Anterior cingulate cortex (tissue), 58 donors: ENCODE results near the gene PDPK1.

ENCODE experiments used
- DNase-seq, 58 donors: peaks; one replicate each; lab custom pipeline; 2025; lab: John Stamatoyannopoulos, UW

The PDPK1 gene

DNA sequence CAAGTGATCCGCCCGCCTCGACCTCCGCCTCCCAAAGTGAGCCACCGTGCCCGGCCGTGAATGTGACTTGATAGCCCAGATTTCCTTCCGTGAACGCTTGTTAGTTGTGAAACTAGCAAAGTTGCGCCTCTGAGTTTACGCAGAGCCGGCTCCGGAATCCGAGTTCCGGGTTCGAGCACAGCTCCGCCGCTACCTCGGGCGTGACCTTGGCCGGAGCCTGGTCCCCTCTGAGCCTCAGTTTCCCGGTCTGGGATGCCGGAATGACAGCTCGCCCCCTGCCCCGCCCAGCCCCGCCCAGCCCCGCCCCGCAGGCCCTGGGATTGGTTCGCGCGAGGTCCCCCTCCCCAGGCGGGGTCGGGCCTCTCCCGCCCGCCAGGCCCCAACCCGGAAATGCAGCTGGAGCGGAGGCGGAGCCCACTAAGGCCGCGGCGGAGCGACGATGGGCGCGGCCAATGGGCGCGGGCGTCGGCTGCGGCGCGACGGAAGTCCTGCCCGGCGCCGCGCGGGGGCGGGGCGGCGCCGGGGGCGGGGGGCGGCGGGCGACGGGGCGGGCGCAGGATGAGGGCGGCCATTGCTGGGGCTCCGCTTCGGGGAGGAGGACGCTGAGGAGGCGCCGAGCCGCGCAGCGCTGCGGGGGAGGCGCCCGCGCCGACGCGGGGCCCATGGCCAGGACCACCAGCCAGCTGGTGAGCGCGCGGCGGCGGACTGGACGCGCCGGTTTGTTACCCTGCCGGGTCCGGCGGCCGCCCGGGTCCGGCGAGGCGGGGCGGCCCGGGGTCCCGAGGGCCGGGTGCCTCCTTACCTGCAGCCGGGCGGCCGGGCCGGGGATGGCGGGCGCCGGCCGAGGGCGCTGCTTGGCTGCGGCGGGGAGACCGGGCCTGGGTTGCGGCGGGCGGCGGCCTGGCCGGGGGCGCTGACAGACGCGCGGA is at the start of gene PDPK1:
Gene PDPK1 (plus strand): TSS at position 571 of the 929 bp plus-strand sequence. CDS start 92 bp downstream, at position 663.
- peak; percentile 64 to 96 (median 92) for DNase-seq

DNA sequence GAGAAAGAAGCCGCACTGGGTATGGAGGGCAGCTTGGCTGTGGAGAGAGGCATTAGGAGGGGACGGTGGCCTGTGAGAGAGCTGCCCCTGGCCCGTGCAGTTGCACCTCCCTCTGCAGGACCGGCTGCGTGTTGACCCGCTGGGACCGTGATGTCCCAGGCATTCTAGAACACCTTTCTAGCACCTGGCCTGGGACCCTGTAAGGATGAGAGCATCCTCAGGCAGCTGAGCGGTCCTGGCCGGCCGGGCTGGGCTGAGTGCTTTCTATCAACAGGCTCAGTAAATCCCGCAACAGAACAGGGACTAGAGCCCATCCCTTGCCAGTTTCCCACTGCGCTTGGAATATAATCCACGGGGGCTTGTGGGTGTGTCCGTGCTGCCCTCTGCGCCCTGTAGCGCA is 48.2 kb upstream of the PDPK1 start:
- DNase-seq = no peak

DNA sequence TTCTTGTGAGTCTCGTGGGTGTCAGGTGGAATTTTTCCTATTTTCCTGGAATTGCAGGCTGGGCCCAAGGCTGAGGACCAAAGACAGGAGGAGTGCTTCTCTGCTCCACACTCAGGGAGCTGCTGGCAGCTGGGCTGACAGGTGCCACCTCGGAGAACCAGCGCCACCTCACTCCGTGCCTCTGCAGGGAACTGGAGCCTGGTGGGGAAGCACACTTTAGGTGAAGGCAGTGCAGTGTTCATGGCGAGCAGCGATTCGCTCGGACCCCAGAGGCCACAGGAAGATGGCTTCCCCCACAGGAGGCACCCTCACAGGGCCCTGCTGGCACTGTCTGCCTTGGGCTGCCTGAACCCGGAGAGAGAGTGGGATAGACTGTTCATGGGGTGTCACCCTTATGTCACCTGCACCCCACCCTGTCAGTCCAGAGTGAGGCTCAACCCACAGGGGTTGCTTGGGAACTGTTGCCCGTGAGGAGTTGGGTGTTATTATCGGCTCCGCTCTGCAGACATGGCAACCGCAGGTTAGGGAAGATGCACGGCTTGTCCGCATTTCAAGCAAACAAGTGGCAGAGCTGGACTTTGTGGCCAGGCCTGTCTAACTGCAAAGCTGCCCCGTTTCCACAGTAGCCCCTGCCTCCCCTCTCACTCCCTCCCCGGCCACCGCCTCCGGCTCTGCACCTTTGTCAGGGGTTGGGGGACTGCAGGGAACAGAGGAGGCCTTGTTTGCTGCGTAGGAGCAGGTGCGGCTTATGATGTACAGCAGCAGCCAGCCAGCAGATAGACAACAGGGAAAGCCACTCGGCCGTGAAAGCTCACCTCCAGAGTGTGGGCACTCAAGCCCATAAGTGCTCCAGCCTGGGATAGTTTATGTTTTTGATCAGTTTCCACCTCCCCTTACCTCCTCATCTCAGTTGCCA is 47.4 kb upstream of the PDPK1 start:
- DNase-seq = no peak

DNA sequence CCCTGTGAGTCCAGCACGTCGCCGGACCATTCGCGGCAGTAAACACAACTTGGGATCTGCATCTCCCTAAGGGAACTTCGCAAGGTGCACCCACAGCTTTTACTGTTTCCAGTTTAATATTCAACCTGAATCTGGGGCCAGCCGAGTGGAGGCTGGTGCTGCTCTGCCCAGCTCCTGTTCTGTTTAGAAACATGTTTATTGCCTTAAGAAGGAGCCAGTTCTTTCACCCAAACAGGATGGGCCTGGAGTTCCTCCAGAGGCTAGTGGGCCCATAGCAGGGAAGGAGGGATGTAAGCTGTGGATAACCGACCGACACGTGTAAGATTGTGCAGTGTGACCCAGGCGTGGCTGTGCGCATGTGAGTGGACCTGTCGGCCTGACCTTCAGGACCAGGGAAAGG is 45.5 kb upstream of the PDPK1 start:
- no peak for DNase-seq

DNA sequence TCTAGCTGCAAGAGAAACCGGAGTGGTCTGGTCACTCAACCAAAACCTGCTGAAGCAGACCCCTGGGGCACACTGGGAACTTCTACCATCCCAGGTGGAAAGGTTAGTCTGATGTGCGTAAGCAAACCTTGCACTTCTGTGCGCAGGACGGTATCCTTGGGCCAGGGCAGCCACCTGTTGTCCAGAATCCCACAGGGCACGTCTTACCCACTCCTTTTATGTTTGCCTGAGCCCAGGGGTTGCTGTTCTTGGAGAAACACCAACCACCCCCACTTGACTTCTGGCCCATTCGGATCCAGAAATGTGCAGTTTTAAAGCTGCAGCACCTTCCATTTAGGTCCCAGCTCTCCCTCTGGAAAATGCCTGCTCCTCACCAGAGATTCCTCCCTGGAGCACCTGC is 44.2 kb upstream of the PDPK1 start:
- no peak for DNase-seq

DNA sequence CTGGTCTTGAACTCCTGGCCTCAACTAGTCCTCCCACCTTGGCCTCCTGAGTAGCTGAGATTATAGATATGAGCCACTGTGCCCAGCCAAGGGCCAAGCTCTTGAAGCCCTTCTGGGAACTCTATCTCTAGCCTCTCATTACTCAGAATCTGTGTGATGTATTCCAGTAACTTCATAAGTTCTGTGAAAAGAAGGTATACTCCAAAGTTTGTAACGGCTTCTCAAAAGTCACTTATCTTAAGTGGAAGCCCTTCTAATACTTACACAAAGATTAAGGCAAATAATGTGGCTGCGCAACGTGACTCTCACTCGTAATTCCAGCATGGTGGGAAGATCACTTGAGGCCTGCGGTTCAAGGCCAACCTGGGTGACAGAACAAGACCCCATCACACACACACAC is 43.2 kb upstream of the PDPK1 start:
- DNase-seq = no peak

DNA sequence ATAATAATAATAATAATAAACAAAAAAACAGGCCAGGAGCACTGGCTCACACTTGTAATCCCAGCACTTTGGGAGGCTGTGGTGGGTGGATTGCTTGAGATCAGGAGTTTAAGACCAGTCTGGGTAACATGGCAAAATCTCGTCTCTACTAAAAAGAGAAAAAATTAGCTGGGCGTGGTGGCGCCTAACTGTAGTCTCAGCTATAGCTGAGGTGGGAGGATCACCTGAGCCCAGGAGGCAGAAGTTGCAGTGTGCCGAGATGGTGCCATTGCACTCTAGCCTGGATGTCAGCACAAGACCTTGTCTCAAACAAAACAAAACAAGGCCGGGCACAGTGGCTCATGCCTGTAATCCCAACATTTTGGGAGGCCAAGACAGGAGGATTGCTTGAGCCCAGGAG is 42.8 kb upstream of the PDPK1 start:
- DNase-seq = no peak

DNA sequence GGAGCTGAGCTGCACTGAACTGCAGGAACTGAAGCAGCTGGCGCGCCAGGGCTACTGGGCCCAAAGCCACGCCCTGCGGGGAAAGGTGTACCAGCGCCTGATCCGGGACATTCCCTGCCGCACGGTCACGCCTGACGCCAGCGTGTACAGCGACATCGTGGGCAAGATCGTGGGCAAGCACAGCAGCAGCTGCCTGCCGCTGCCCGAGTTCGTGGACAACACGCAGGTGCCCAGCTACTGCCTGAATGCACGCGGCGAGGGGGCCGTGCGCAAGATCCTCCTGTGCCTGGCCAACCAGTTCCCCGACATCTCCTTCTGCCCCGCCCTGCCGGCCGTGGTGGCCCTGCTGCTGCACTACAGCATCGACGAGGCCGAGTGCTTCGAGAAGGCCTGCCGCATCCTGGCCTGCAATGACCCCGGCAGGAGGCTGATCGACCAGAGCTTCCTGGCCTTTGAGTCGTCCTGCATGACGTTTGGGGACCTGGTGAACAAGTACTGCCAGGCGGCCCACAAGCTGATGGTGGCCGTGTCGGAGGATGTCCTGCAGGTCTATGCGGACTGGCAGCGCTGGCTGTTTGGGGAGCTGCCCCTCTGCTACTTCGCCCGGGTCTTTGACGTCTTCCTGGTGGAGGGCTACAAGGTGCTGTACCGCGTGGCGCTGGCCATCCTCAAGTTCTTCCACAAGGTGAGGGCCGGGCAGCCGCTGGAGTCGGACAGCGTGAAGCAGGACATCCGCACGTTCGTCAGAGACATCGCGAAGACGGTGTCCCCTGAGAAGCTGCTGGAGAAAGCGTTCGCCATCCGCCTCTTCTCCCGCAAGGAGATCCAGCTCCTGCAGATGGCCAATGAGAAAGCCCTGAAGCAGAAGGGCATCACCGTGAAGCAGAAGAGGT is 41.4 kb upstream of the PDPK1 start:
- DNase-seq = no peak

DNA sequence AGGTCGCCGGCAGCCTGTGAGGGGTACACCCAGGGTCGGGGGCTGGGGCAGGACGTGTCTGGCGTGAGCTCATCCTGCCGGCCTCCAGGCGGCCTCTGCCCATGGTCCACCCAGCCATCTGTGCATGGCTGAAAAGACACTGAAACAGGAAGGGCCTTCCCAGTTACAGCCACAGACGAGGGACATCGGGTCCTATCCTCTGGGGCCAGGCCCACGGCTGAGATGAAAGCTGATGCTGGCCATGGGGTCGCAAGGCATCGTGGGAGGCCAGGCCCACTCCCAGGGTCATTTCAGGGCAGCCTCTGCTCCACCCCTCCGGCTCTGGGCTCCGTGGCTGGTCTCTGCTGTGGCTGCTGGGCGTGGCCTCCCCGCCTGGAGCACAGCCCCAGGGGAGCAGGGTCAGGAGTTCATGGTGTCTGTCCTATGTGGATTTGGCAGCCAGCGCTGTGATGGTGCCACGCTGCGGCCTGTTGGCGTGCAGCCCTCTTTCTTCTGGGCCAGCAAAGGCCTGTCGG is 40.6 kb upstream of the PDPK1 start:
- peak in 4 of 58 donors; percentile 21 to 33 (median 28) for DNase-seq

DNA sequence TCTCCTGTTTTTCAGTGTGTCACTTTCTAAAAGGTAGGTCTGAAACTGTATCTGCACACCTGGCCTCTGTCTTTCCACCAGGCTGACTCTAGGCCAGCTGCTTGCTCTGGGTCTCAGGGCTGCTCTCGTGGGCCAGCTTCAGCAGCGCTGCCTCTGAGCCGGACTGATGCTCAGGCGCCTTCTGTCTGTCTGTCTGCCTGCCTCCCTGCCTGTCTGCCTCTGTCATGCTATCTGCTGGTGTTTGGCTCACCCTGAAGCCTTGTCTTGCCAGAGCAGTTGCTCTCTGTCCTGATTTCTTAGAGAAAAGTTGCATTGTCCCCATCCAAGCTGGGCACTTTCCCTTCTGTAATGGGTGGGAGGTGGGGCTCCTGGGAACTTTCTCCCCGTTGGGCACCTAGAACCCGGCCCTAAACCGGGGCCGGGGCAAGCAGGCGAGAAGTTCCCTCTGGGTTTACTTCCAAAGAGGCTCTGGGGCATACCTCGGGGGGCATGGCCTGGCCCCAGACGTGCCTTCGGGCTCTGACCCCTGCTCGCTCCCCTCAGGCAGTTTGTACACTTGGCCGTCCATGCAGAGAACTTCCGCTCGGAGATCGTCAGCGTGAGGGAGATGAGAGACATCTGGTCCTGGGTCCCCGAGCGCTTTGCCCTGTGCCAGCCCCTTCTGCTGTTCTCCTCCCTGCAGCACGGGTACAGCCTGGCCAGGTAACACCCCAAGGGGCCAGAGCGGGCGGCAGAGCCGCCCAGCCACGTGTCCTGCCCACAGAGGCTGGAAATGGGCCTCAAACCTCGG is 39.9 kb upstream of the PDPK1 start:
- no peak for DNase-seq

DNA sequence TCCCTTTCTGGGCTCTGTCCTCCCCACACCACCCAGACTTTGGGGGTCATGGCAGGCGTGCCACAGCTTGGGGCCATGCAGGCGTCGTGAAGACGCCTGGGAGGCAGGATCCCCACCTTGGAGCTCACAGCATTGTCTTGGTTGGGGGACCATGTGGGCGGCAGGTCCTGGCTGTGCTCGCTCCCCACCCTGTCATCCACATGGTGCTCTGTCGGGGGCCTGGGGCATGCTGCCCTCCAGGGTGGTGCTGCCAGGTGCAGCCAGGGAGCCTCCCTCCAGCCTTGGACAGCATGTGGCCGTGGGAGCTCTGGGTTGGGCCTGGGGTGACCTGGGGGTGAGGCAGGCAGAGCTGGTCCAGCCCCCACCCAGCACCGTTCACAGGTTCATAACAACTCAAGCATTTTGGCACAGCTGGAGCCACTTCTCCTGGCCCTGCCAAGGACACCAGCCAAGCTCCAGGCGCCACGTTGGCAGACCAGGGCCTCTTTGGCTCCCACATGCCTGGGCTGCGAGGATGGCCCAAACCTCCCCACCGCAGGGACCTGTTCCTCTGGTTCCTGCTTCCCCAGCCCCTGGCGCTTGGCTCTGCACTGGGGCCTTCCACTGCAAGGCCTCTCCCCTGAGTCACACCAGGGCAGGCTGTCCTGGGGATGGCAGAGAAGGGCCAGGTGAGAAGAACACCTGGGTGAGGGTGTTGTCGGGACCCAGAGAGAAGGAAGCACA is 39.1 kb upstream of the PDPK1 start:
- no peak for DNase-seq

DNA sequence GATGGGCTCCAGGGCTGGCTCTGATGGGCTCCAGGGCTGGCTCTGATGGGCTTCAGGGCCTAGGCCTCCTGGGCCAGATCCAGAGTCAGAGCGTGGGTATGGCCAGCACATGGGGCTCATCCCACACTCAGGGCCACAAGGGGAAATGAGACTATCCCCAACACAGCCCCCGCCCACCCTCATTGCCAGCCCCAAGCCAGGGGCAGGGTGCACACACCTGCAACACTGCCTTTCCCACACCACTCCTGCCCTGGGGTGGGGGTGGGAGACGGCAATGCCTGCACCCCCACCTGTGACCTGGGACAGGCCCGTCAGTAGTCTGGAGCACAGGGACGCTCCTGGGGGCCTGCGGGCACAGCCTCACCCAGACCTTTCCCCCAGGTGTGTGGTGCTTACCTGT is 38.4 kb upstream of the PDPK1 start:
- no peak for DNase-seq

DNA sequence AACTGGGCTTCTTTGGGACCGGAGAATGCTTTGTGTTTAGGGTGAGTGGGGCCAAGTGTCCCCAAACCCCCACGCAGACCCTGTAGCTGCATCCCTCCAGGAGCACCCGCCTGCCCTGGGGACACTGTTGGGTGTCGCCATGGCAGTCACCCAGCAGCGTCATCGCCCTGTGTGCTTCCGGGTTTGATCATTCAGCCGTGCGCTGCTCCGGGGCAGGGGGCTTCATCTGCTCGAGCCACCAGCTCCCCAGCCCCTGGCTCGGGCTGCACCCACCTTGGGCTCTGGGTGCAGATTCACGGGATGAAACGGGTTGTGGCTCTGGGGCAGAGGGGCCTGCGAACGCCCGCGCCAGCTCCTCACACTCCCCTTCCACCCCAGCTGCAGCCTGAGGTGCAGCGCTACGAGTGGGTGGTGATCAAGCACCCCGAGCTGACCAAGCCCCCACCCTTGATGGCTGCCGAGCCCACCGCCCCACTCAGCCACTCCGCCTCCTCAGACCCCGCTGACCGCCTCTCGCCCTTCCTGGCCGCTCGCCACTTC is 37.9 kb upstream of the PDPK1 start:
- no peak for DNase-seq

DNA sequence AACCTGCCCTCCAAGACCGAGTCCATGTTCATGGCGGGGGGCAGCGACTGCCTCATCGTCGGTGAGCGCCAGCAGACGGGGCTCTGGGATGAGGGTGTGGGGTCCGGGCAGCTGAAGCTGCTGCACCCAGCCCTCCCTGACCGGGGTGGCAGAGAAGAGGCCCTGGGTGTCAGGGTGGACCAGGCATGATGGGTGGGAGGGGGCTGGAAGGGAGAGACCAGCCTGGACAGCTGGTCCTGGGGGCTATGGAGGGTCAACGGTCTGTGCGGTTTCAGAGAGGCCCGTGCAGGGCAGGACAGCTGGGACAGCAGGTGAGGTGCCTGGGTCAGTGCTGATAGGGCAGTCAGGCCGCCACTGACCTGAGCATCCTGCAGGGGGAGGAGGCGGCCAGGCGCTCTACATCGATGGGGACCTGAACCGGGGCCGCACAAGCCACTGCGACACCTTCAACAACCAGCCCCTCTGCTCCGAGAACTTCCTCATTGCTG is 37.3 kb upstream of the PDPK1 start:
- no peak for DNase-seq

DNA sequence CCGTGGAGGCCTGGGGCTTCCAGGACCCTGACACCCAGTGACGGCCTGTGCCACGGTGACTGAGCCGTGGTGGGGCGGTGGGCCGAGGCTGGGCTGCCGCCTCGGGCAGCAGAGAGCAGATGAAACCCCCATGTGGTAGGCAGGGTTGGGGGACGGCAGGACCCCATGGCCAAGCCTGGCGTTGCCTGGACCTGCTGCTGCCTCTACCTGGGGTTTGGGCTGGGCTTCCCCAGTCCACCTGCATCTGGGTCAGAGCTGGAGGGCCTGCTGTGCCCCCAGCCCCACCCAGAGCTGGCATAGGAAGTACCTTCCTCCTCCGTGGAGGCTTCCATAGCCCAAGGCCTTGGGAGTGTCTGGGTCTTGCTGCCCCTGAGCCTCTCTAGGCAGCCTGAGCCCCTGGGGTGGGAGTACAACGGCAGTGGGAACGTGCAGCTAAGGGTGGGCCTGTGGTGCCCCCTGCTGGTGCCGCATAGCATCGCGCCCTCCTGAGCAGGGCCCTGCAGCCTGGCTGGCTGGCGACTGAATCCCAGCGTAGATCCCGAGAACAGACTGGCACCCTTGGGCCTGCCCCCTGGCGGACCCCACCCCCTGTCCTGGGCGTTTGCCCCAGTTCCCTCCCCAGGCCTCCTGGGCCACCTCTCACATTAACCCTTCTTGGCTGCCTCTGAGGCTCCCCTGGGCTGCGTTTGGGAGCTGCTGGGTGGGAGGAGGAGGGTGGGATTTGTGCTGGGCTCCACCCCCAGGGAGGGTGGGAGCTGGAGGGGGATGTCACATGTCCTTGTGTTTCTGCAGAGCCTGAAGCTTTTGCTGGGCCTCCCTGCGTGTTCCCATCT is 36.7 kb upstream of the PDPK1 start:
- DNase-seq = peak; percentile 51 to 98 (median 88)

DNA sequence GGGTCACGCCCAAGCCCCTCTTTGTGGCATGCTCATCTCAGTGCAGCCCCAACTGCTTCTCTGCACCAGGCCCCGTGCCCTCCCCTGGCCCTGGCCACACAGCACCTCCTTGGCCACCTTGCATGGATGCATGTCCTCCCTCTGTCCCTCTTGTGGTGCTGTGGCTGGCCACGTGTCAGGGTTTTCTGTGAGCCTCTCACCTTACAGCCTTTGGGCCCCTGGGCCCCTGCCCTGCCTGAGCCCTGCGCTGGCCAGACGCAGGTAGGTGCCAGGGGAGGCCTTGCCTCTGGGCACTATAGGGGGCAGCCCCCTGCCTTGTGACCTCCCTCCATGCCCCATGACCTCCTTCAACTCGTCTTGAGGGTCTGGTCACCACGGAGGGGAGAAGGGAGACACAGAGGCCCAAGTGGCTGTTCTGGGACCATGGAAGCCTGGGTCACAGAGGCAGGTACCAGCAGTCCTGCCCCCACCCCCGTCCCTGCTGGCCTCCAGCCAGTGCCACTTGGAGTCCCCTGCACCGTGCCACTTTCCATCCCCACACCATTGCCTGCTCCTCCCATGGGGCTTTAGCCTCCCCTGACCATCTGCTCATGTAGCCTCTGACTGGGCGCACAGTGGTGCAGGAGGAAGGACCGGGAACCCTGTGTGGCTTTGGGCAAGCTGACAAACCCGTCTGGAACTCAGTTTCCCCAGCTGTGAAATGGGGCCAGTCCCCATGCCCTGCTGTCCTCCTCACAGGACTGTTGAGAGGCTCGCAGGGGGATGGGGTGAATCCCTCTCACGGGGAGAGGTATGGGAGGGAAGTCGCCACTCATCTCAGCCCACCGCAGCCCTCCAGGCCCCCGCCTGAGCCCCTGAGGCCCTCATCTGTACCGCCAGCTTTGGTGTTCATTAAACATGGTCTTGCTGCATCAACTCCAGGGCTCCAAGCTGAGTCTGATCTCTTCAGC is 35.6 kb upstream of the PDPK1 start:
- no peak for DNase-seq
